Stimulated activated CD8-positive, alpha-beta memory T cell treated with anti-CD3 and anti-CD28 coated beads, Interleukin-7, amount 100 ng/mL, for 48 hours (primary cell): ENCODE results near the gene SHE.

ENCODE experiments used
- DNase-seq, 2 donors: peaks; one replicate each; pipeline ENCODE4 v3.0.0-alpha.2; 2020; ENCODE audit warnings: low read depth in 1 of 2; ENCODE audit errors: extremely low read depth in 1 of 2

Gene SHE

DNA sequence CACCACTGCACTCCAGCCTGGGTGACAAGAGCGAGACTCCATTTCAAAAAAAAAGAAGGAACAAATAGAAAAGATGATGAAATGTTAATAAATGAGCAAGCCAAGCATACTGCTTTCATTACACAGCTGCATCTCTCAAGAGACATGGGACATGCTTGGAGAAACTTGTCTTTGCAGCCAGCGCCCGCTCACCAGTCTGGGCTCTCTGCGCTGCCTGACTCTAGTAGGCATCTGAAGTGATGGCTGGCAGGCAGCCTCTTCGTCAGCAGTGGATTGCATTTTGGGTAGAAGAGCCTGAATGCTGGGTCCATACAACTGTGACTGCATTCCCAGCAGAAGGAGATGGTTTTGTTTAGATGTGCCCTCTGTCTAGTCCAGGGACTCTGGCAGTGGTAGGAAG lies 49.1 kb downstream of the SHE start:
- DNase-seq, result no peak

GRCh38 chr1:154448331-154448811 lies 53.8 kb downstream of the SHE start:
- DNase-seq, result no peak

DNA sequence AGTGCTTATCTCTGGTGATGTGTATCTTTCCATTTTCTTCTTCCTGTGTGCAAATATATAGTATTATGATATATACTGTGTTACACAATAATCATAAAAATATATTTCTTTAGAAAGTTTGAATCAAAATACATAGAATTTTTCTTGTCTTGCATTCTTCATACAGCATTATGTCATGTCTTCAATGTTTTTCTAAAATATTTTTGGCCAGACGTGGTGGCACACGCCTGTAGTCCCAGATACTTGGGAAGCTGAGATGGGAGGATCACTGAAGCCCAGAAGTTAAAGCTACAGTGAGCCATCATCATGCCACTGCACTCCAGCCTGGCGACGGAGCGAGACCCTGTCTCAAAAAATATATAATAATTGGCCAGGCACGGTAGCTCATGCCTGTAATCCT lies 55.4 kb downstream of the SHE start:
- no peak for DNase-seq

GRCh38 chr1:154446292-154446691 lies 55.9 kb downstream of the SHE start:
- DNase-seq, result no peak

DNA sequence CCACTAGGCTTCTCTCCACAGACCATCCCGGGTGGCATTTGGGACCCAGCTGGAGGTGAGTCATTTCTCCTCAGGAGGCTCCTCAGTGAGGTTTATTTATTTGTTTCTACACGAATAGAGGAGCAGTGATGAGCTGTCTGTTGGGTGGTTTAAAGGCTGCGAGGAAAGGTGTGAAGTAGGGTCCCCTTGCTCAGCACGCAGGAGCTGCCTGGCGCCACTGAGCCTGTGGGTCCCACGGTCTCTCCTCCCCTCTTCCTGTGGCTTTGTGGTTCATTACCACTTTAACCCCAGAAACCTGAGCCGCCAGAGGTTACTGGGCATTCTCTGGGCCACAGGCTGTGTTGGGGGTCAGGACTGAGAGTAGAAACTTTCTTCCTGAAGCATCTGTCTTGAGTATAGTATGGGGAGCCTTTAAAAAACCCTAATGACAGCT lies 57.2 kb downstream of the SHE start:
- DNase-seq, result peak; percentile 51 to 60

DNA sequence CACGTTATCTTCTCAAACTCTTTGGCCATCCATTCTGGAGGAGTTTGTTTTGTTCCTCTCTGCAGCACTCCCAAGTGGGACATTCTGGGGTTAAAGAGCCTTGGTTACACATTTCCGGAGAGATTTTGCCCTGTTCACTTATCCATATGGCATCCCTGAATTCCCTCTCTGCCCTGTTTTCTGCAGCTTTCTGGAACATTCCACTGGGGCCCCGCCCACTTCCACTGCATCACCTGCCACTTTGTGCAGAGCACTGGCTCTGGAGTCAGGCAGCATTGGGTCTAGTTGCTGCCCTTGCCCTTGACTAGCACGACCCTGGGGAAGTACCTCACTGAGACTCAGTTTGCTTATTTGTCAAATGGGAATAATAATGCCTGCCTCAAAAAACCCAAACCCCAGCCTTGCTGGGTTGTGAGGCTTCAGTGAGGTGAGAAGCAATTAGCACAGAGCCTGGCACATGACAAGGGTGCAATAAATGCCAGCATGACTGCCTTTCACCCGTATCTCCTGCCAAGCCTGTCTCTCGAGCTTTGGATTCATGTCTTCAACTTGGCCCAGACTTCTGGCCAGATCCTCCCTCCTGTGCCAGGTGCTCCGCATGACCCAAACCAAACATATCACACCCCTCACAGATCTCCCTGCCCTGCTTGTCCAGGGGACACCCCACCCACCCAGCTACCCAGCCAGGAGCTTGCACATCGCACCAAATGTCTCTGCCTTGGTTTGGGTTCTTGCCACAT lies 58.8 kb downstream of the SHE start:
- DNase-seq, result no peak

DNA sequence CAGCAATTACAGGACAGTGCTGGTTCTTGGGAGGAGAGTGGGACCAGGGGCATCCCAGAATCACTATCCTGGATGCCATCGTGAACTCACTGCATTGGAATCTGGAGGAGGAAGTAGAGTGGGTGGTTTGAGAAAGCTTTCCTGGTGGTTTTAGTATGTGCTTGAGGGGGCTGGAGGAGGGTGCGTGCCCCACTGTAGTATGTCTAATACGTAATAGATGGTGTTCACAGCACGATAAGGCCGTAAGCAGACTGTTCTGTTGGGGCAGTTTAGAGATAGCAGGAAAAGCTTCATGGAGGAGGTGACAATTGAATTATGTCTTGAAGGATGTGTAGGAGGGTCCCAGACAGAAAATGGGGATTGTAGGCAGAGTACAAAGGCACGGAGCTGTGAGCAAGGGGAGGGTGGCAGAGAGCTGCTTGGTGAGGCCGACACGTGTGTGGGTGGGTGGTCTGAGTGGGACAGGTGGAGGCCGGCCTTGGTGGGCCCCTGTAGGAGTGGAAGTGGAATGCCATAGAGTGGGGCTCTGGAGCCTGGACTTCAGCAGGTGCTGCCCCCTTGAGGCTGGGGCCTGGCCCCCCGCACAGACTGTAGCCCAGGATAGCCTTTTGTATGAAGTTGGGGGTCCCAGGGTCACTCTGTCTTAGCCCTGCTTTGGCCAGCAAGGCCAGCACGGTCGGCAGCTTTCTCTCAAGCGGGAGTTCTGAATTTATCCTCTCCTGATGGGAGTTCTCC lies 60.0 kb downstream of the SHE start:
- DNase-seq, result no peak

- no peak for DNase-seq
Measured at GRCh38 chr1:154441241-154441888, 60.8 kb downstream of the SHE start.

- DNase-seq, result no peak
Measured at GRCh38 chr1:154440036-154440804, 62.0 kb downstream of the SHE start.

- no peak for DNase-seq
Measured at GRCh38 chr1:154436433-154436832, 65.8 kb downstream of the SHE start.

GRCh38 chr1:154435599-154436200 lies 66.5 kb downstream of the SHE start:
- DNase-seq, result no peak

GRCh38 chr1:154434346-154435085 lies 67.7 kb downstream of the SHE start:
- DNase-seq, result no peak

DNA sequence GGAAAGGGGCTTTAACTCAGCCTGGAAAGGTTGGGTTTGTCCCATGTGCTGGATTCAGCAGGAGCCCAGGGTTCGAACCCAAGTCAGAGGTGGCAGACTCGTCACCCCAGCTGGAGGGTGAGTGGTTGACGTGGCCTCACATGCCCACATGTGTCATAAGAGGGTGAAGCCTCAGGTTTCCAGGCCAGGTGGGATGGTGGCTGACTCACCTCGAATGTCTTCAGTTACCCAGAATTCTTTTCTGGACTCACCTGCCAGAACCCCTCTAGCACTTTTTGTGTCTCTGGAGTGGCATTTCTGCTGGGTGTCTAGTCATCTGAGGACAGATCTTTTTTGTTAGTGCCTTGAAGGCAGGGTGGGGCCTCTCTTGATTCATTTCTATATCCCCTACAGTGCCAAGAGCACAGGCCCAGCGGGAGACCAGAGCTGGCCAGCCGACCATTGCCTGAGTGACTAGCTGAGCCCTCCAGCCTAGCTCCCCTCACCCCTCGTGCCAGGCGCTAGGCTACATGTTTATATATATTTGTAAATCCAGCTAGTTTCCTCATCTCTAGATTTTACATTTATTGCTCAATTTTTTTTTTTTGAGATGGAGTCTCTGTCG lies 68.9 kb downstream of the SHE start:
- peak in 1 of 2 donors; percentile 60 for DNase-seq

DNA sequence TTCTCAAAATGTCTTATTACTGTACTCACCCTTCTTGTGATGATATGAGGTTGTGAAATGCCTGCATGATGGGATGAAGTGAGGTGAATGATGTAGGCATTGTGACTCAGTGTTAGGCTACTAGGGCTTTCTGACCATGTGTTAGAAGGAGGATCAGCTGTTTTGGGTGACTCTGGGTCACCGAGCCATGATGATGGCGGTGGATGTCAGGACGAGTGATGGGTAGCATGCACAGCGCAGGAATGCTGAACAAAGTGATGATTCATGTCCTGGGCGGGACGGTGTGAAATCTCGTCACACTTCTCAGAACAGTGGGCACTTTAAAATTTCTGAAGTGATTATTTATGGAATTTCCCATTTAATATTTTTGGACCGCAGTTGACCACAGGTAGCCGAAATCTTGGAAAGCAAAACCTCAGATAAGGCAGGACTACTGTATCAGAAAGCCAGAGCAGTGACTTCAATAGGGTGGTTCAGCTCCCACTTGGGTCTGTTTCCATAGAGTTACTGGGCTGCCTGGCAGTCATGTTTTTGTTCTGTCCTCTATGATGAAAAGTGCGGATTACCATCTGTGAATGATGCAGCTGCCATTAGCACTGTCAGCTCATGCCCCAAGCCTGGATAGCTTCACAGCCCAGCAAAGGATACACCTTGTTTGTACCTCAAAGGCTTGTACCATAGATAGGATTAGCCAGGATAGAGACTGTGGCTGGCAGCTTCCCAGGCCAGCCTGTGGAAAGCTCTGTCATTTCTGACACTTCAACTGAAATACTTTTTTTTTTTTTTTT lies 70.4 kb downstream of the SHE start:
- DNase-seq, result peak in 1 of 2 donors; percentile 70

GRCh38 chr1:154430903-154431302 lies 71.3 kb downstream of the SHE start:
- DNase-seq, result no peak

DNA sequence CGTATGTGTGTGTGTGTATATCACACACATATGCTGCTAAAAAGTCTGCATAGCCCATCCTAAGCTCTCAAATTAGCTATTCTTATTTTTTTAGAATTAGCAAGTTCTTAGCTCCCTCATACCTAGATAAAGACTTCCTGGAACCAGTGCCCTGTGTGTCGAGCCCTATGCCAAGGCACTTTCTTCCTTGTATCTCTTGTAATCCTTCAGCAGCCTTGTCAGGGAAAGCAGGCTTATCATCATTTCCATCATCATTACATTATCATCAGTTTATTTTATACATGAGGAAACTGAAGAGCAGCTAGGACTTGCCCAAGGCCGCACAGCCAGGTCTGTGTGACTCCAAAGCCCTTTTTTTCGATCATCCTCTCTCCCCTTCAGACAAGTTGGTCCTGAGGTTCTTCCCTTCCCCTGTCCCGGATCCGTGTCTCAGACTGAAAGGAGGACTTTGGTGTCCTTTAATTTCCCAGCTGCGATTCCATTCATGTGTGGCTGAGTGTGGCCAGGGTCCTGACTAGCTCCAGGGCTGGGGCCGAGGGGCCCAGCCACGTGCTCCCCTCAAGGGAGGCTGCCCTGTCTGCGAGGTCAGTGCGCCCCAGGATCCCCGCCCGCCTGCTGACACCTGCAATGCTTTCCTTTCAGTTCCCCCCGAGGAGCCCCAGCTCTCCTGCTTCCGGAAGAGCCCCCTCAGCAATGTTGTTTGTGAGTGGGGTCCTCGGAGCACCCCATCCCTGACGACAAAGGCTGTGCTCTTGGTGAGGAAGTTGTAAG lies 72.2 kb downstream of the SHE start:
- no peak for DNase-seq
